Stimulated activated CD4-positive, alpha-beta T cell treated with anti-CD3 and anti-CD28 coated beads, TNF-alpha, amount 100 ng/mL, for 48 hours (primary cell): ENCODE measurements around the gene FAR2.
"Not testable (repeated sequence)": the region's sequence is repeated elsewhere in the genome, so short reads cannot be mapped to it uniquely, and the experiment has no call there.

ENCODE experiments used
- DNase-seq, 3 donors: peaks; one replicate each; pipeline ENCODE4 v3.0.0-alpha.2; 2020; ENCODE audit warnings: low read depth in 3 of 3

Gene FAR2

DNA sequence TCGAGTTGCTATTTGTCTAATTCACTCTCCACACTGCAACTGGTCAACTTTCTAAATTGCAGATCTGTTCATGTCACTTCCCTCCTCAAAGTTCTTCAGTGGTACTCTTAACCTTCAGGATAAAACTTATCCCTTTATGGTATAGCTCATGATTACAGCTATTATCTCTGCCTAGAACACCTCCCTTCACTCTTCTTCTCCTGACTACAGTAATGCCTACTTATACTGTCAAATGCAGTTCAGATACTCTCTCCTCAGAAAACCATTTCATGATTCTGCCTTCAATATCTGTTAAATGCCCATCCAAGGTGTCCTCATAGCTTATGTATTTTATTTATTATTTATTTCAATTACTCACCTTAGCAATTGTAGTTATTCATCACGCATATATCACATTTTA lies 85.5 kb downstream of the FAR2 start:
- DNase-seq: no peak

DNA sequence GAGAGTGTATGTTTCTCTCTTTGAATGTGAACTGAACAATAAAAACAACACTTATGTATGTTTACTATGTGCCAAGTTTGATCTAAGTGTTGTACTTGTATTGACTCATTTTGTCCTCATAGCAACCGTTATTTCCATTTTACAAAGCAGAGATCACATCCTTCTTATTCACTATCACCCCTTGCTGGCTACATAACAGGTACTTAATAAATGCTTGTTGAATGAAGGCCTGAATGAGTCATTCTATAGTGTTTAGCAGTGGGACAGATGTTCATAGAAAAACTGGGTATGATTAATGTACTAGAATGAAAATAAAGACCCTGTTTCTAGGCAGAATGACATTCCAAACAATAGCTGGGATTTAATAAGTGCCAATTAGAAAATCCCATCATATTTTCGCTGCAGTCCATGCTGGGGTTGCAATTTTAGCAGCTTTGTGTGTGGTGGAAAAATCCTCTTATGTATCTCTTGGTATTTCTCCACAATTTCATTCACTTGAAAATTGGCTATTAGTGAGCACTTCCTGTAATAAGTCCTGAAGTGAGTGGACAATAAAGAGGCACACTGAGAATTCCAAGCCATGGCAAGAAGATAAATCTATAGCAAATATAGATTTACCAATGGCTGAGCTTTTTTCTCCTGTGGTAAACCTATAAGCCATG lies 86.0 kb downstream of the FAR2 start:
- no peak for DNase-seq

DNA sequence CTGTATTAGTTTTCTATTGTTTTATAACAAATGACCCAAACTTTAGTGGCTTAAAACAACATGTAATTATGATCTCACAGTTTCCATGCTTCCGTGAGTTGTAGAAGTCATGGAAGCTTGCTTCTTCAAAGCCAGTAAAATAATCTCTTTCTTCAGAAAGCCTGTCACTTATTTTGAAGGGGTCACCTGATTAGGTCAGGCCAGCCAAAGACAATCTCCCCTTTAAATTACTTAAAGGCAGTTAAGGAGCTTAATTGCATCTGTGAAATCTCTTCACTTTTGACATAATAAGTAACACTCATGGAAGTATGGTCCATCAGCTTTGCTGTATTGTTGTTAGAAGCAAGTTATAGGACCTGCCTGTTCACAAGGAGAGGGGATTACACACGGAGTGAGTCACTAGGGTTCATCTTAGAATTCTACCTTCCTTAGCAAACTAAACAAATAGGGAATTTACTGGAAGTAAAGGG lies 89.8 kb downstream of the FAR2 start:
- no peak for DNase-seq

DNA sequence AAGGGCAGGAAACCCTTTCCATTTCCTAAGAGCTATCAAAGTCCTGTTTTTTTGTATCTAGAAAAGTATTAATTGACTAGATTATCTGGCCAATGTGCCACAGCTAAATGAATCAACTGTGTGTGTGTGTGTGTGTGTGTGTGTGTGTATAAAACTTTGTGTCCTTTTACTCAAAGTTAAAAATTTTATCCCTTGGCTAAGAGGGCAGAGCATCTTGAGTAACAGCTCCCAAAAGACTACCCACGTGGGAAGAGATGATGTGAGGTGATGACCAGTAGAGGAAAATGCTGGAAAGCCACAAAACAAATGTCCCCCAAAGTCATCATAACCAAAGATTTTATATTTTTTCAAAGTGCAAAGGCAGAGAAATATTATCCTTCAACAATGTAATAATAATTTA lies 90.3 kb downstream of the FAR2 start:
- no peak for DNase-seq

DNA sequence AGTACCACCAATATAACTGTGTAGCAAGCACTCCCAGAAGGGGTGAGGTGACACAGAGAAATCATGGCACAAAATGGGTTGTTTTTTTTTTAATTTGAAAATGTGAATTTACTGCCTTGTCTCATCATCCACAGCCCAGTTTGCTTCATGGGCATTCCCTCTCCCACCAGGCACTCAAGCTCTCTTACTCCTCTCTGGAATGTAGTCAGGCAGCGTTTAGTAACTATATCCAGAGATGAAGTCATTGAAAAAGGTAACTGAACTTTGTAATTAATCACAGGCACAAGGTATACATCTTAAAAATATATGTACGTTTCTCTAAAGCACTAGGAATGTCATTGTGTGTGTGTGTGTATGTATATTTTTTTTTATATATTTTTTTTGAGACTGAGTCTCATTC lies 91.4 kb downstream of the FAR2 start:
- DNase-seq: no peak

DNA sequence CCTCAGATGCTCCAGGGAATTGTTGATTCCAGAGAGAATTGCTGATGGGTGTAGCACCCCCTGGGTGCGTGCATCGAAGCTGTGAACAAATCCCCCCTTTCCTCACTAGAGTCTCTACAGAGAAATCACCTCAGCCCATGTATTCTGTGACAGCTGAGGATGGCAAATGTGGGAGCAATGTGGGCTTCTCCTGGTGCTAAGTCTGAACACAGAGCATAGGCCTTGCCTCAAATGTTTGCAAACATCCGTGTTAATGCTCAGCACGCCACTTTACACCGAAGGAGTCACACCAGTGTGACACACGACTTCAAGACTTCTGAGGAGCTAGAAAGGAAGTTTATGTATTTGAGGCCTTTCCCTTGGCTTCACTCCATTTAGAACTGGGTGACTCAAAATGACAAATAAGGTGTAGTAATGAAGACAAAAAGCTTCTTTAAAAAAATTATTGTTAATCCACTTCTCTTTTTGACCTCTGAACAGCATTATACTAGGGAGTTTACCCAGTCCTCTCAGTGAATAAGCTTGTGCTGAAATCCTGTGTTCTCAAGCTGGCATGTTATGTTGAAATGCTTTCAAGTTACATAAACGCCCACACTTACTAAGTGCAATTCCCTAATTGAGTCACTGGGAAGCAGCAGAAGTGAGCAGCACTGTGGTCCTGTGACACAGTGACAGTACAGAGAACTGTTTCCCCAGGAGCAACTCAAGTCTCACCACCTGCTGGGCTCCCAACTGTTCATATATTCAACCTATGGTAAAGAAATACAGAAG lies 92.9 kb downstream of the FAR2 start:
- DNase-seq: no peak

DNA sequence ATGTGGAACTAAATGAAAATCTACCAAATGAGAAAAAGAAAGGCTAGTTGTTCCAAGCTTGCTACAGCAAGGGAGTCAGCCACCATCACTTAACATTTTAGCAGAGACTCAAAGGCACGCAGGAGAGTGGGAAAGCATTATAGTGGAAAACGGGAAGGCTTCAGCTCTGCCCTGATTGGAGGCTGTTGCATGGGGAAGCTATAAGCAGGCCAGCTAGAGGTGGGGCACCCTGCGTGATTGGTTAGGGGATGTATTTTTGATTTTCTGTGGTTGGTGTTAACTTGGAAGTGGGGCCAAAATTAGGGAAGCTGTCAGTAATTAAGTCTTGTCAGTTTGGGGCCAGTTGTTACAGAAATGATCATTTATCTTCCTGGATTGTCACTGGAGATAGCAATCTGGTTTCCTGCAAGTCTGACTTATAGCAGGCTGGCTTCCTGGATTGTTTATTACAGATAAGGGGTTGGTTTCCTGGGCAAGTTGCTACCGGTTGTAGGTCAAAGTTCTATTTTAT lies 93.9 kb downstream of the FAR2 start:
- DNase-seq: no peak

DNA sequence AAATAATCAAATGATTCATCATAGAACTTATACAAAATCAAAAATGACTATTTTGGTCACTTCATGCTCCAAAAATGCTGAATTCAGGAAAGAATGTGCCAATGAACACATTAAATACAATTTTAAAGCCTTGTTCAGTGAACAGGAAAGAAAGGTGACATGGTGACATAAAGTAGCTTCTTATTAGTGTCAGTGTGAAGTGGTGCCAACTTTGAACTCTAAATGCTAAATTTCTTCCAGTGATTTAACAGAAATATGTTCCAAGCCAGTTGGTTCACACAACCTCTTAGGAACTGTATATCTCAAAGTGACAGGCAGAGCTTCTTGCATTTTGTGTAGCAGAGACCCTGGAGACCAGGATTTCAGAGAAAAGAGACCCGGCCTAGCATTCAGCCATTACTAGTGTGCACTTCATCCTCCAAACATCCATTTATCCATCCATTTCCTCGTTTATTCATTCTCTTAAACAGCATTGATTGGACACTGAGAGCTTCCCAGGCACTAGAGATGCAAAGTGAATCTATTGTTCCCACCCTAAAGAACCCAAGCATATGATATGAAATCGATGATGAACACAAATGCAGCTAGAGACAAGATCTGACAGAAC lies 95.2 kb downstream of the FAR2 start:
- no peak for DNase-seq

DNA sequence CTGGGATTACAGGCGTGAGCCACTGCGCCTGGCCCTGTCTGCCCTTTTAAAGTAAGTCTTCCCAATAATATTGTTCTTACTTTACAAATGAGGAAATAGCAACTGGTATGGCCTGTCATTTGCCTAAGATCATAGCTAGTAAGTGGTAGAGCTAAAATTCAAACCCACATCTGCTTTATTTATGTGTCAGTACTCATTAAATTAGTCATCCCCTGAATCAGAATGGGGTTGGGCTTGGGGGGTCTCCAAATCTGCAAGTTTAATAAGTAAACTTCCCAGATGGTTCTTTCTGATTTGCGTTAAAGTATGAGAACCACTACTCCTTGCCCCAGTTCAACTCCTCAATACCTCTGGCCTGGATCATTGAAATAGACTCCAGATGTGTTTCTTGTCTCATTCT lies 96.2 kb downstream of the FAR2 start:
- no peak for DNase-seq

DNA sequence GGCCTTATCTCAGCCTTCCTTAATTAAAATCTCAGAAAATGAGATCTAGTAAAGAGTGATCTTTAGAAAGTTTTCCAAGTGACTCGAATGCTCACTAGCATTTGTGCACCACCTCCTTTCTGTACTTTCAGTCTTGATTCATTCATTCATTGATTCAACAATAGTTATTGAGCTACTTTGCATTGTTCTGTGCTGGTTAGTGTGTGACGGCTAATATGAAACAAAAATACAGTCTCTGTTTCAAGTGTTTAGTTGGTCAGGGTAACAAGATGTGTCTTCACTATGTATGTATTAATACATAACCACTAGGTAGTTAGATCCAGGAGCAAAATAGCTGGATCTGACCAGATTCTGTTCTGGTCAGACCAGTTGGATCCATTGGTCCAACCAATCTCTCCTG lies 100.9 kb downstream of the FAR2 start:
- DNase-seq: no peak

DNA sequence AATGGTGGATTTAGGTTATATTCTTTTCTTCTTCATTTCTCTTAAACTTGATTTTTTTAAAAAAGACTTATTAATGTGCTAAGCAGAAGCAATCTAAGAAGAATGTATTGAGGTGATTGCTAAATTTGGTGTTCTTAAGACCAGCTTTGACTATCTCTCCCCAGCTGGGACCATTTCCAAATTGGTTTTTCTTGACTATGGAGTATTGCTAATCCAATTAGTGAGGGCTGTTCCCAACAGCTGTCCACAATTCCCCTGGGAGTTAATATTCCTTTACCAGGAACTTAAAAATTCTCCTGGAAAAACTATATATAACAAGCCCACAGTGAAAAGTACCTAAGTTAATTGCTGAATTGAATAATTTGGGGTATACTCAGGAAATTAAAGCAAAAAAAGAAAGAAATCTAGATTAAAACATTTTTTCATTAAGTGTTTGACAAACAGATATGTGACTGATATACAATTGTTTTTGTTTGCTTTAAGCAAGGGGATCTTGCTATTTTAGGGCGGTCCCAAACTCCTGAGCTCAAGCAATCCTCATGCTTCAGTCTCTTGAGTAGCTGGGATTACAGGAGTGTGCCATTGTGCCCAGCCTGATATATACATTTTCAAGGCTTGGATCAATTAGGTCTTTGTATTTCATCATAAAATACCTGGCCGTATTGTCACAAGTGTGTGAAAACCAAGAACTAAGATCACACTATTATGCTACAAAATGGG lies 105.0 kb downstream of the FAR2 start:
- DNase-seq: no peak

DNA sequence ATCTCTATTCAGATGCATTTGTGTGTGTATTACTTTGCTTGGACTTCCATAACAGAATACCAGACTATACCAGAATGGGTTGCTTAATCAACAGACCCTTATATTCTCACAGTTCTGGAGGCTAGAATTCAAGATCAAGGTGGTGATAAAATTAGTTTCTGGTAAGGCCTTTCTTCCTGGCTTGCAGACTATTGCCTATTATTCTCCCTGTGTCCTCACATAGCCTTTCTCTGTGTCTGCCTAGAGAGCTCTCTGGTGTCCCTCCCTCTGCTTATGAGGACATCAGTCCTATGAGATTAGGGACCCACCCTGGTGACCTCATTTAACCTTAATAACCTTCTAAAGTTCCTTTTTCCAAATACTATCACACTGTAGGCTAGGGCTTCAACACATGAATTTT lies 106.0 kb downstream of the FAR2 start:
- no peak for DNase-seq

DNA sequence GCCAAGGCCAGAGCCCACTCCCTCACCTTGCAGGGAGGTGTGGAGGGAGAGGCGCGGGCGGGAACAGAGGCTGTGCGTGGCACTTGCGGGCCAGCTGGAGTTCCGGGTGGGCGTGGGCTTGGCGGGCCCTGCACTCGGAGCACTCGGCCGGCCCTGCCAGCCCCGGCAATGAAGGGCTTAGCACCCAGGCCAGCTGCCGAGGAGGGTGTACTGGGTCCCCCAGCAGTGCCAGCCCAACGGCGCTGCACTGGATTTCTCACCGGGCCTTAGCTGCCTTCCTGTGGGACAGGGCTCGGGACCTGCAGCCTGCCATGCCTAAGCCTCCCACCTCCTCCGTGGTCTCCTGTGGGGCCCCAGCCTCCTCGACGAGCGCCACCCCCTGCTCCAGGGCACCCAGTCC lies 107.5 kb downstream of the FAR2 start:
- no peak for DNase-seq

DNA sequence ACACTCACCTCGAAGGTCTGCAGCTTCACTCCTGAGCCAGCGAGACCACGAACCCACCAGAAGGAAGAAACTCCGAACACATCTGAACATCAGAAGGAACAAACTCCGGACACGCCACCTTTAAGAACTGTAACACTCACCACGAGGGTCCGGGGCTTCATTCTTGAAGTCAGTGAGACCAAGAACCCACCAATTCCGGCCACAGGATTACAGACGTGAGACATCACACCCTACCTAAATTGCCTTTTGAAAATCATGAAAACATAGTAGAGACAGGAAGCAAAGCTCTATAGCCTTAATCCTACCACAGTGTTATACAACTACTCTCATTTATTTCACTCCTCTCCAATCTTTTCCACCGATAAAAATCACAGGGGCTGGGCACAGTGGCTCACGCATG lies 108.6 kb downstream of the FAR2 start:
- DNase-seq: not testable (repeated sequence)

DNA sequence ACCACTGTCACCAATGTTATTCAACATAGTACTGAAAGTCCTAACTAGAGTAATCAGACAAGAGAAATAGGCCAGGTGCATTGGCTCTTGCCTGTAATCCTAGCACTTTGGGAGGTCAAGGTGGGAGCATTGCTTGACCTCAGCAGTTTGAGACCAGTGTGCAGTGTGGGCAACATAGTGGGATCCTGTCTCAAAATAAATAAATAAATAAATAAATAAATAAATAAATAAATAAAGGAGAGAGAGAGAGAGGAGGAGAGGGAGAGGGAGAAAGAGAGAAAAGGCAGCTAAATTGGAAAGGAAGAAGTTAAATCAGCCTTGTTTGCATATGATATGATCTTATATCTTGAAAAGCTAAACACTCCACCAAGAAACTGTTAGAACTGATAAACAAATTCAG lies 115.3 kb downstream of the FAR2 start:
- no peak for DNase-seq

DNA sequence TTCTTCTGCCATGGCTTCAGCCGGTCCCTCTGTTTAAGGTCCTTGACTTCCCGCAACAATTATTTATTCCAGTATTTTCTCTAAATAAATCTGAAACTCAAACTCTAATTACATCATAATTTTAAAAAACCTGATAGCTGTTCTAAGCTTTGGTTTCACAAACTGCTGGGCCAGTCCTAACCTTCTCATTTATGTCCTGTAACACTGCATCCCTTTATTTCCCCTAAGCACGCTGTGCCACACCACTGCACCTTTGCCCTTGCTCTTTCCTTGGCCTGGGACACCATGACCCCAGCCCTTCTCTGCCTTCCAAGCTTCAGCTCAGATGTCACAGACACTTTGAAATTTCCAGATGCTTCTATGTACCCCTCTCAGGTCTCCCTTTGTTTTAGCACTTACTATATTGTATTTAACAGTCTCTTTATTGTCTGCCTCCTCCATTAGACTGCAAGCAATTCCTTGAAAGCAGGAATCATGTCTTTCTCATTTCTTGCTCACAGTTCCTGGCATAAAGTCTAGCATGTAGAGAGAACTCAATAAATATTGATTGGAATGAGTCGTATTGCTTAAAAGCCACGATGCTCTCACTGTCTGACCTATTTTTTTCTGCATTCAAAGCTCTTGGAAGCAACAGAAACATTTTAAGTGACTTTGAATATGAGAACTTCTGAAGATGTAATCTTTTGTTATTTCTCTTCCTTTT lies 120.8 kb downstream of the FAR2 start:
- DNase-seq: no peak

DNA sequence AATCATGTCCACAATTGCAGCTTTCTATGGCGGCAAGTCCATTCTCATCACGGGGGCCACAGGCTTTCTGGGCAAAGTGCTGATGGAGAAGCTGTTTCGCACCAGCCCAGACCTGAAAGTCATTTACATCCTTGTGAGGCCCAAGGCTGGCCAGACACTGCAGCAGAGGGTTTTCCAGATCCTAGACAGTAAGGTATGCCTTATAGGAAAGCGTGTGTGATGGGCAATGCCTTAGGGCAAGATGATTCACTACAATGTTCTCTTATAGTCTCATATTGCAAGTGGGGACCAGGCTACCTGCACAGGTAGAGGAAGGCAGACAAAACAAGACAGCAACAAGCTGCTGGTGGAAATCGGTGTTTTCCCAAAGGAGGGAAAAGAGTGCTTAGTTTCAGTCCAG lies 121.4 kb downstream of the FAR2 start:
- no peak for DNase-seq

DNA sequence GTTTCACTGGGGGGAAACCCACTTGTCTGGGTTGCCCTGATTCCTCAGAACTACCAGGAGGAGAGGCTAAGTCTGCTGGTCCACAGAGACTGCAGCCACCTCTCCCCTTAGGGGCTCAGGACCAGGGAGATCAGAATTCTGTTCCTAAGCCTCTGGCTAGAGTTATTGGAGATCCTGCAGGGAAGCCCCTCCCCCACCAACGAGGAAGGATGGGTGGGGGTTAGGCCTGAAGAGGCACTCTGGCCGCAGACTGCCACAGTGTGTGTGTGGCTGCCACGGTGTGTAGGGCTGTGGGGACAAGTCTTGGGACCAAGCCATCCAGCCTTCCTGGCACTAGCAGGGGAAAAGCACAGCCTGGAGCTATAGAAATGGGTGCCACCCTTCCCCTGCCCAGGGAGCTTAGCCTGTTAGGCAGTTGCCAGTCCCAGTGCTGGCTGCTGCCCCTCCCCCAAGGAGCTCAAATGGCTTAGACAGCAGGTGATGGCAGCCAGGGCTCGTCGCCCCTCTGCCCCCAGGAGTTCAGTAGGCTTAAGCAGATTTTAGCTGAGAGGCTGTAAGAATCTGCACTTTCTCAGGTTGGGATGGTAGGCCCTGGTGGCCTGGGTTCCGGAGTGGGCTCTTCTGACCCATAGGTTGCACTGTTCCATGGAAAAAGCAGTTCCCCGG lies 124.2 kb downstream of the FAR2 start:
- DNase-seq: no peak

DNA sequence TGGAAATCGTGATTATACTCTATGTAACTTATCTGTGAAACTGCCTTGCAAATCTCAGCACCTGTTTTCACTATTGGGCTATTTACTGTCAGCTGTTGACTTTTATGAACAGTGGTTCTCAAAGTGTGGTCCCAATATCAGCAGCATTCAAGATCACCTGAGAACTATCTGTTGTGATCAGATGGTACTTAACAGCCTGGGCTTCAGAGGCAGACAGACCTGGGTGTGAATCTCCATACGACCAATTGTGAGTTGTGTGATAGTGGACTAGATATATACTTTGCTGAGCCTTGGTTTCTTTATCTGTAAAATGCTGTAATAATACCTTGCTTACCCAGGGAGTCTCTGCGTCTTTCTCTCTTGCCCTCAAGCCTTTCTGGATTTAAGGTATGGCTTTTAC lies 126.8 kb downstream of the FAR2 start:
- DNase-seq: no peak

DNA sequence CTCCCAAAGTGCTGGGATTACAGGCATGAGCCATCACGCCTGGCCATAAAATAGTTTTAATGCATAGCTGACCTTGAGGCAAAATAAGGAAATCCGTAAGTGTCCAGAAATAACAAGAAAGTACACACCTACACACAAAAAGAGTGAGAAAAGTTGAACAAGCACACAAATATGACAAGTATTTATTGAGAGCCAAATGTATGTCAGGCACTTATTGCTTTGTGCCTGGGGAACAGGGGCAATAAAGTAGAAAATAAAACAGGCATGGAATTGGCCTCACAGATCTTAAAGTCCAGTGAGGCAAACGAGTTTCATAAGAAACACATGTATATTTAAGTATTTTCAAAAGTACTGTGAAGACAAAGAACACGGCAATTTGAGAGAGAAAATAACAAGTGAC lies 128.2 kb downstream of the FAR2 start:
- DNase-seq: no peak
